NK-92 treated with Interleukin-12 subunit alpha and Interleukin-12 subunit beta, amount 100 ng/mL, for 24 hours (cell line): ENCODE measurements around the gene TRMT1.

Experiments used
- DNase-seq: peaks from one replicate; lab custom pipeline; 2025; lab: John Stamatoyannopoulos, UW

The TRMT1 gene

DNA sequence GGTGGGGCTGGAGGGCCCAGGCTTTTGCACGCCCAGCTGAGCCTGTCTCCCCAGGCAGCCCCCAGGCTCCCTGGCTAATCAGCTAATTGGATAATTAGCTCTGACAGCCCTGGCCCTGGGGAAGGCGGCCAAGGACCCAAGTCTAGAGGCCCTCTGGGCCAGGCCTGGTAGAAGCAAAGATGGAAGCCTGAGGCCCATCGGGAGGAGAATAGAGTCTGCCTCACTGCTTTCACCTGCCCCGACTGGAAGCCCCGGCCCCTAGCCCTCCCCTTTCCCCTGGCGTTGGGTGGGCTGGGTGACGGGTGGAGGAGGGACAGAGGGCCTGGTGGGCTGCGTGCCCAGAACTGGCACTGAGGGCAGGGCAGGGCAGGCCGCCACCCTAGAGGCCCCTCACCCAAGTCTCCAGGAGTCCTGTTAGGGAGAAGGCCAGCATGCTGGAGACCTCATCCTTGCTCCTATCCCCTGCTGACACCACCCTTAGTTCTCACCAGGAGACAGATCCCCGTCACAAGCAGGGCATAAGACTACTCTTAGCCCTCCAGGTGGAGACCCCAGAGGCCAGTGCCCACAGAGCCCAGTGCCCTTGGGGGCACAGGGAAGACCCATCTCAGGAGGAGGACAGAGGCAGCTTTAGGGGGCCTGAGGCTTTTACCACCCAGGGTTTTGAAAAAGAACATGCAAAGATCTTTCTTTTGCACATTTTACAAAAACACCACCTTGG, 25.9 kb downstream of the TRMT1 start:
- DNase-seq = no peak

DNA sequence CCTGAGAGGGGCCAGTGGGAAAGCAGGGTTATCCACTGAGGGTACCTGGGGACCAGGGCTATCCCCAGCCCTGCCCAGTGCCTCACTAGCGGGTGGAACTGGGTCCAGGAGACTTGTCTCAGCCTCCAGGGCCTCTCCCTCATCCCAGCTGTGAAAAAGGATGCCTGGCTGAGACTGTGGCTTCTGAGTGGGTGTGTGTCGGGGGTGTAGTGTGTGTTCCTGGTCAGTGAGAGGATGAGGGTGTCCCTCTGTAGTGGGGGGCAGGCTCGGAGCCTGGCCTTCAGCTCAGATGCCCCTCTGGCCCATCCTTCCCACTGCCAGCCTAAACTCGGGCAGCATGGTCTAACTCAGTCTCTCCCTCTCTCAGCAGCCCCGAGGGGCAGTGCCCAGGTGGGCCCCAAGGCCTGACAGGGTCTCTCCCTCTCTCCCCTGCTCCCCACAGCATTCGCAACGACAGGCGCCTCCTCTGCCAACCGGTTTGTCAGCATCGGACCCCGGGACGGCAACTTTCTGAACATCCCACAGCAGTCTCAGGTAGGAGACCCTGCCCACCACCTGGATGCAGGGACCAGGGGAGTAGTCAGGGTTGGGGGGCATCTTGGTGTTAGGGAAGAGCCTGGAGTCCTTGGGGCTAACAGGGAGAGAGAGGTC, 26.6 kb downstream of the TRMT1 start:
- no peak for DNase-seq

DNA sequence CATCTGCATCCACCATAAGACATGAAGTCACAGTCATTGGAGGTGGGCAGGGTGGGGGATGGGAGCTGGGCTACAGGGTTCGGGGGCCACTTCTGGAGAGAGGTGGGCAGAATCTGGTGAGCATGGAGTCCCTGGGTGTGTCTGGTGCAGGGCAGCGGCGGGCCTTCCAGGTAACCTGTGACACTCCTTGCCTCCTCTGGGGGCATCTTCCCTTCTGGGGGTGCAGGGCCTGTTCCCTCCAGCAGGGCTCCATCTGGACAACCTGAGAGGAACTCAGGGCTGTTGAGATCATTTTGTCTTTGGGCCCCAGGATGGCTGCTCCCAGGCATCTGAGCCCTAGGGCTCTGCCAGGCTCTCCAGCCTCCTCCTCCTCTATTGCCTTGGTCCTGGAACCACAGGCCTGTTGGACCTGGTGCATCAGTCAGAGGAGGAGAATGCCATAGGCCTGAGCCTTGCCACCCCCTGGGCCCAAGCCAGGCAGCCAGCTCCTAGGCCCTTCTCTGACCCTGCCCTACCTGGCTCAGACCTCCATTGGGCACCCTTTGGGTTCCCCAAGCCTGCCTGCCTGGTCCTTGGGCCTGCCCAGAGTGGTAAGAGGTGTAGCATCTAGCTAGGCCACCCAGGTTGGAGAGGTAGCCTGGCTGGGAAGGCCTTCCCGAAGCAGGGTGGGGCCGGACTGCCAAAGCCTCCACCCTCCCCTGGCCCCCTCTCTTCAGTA, 27.2 kb downstream of the TRMT1 start:
- no peak for DNase-seq

DNA sequence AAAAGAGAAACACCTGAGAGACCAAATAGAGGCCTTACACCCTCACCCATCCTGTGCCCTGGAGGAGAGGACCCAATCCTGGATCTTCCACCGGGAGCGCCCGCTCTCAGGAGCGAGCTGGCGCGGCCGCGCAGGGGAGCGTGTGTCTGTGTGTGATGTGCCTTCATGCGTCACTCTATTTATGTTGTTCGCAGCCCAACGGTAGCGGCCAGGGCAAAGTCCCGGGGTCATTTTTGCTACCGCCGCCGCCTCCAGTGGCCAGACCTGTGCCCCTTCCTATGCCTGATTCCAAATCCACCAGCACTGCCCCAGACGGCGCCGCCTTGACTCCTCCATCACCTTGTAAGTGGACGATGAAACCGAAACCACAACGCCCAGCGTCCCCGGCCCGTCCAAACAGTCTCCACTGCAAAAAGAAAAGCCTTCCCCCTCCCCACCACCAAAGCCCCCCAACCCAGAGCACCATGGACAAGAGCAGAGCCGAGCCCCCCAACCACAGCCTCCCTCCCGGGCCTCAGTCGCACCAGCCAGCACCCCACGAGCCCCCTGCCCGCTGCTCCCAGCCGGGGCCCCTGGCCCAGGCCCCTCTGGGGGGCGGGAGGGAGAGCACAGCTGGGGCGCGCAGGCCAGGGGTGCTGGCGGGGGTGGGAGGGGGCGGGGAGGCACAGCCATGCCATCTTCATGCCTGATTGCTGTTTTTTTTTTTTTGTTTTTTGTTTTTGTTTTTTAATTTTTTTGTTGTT, 28.6 kb downstream of the TRMT1 start:
- no peak for DNase-seq

DNA sequence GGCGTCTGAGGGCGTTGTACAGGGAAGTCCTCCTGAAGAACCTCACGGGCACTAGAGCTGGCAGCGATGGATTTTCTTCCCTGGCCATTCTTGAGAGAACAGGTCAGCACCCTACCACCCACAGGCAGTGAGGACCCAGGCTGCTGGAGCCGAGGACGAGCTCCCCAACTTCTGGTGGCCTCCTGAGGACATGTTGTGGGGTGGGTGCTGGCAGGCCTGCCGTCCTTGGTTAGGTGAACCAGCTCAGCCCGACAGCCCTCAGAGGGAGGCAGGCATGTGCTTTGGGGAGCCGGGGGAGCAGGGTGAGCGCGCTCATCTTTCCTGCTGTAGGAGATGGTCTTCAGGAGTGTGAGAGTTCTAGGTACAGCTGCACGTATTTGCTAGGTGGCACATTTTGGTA, 29.2 kb downstream of the TRMT1 start:
- no peak for DNase-seq

DNA sequence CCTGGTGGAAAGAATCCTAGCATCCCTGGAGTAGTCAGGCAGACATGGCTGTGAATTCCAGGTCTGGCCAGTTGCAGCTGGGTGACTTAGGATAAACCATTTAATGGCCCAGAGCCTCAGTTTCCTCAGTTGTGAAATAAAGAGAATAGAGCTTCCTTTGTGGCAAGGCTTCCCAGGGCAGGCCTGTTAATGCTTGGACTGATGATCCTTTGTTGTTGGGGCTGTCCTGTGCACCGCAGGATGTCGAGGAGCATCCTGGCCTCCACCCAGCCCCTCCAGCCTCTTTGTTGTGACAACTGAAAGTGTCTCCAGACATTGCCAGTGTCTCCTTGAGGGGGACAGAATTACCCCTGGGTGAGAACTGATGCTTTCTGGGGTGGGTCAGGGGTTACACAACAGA, 30.2 kb downstream of the TRMT1 start:
- no peak for DNase-seq

DNA sequence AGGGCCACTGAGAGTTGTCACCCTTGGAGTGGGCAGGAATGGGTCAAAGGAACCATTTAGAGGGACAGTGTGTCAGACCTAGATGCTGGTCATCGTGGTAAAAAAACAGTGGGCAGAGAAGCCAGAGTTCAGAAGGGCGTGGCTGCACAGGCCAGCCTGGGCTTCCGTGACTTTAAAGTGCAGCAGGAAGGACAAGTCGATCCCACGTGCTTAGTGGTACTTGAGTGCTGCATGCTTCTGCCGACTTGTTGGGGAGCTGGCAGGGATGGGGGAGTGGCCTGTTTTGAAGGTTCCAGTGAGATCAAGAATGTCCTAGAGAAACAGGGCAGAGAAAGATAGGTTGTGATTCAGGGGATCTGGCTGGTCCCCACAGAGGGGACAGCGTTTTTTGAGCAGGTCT, 30.9 kb downstream of the TRMT1 start:
- no peak for DNase-seq

GRCh38 chr19:13083627-13084026, 32.9 kb downstream of the TRMT1 start:
- DNase-seq = no peak

GRCh38 chr19:13083008-13083404, 33.5 kb downstream of the TRMT1 start:
- DNase-seq = no peak

GRCh38 chr19:13082192-13083007, 34.1 kb downstream of the TRMT1 start:
- DNase-seq = no peak

GRCh38 chr19:13079542-13079986, 37.0 kb downstream of the TRMT1 start:
- DNase-seq = no peak

DNA sequence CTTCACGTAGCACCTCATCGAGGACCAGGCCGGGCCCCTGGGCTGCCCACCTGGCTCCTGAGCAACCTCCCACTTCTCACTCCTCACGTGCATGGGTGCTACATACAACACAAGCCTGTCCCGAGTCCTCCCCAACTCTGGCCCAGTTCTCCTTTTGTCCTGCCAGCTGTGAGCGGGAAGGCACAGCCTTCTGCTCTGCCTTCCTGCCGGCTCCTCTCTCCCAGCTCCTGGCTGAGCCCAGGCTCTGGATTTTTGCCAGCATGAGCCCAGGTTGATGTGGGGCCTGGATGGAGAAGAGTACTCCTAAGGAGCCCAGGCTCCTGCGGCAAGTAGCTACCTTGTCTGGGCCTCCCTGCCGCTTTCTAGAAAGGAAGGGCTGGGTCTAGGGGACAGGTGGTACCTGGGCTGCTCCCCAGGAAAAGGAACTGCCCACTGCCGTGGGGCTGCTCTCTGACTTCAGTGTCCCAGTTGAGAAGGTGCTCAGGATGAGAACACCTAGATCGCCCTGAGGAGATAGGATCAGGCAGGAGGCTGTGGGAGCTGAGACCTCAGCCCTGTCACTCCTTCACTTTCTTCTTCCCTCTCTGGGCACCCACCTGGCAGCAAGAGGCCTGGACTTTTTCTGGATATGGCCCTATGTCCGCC, 37.5 kb downstream of the TRMT1 start:
- DNase-seq = no peak

DNA sequence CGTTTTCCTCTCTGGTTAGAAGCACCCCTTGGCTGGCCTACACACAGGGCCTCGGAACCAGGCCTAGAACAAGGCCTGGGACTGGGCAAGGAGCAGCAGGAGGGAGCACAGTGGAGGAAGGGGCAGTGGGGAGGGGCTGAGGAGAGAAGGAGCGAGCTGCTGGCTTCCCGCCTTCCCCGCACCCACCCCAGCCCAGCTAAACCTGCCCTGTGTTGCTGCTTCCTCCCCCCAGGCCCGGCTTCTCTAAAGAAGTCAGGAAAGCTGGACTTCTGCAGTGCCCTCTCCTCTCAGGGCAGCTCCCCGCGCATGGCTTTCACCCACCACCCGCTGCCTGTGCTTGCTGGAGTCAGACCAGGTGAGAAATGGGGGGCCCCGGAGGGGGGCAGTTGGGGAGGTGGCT, 38.2 kb downstream of the TRMT1 start:
- DNase-seq = no peak

DNA sequence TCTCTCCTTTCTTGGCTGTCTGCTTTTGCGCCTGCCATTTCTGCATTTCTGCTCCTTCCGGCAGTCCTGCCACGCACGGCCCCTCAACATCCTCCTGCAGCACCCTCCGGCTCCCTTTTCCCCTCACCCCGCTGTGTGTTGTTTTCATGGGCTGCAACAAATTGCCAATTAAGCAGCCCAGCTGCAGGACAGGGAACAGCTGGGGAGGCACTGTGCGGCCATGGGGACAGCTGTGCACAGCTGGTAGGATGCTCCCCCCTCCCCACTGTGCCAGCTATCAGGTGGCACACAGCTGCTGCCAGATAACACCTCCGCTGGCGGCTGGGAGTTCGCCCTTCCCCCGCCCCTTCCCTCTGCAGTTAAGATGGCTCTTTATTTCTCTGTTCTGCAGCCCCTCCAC, 39.3 kb downstream of the TRMT1 start:
- DNase-seq = no peak

DNA sequence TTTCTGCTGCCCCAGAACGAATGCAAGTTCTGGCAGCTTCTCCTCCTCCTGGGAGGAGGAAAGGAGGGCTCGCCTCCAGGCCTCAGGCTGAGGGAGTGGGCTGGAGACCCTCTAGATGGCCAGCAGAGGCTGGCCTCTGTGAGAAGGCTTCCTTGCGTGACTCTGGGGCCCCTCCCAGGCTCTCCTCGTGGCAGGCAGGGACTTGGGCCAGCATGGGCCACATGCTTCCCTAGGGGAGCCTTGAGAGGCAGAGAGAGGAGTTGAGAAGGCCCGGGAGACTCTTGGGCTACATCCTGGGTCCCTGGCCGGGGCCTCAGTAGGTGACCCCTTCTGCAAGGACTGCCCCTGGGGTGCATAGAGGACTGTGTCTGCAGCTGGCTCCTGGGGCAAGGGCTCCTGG, 39.8 kb downstream of the TRMT1 start:
- DNase-seq = no peak

DNA sequence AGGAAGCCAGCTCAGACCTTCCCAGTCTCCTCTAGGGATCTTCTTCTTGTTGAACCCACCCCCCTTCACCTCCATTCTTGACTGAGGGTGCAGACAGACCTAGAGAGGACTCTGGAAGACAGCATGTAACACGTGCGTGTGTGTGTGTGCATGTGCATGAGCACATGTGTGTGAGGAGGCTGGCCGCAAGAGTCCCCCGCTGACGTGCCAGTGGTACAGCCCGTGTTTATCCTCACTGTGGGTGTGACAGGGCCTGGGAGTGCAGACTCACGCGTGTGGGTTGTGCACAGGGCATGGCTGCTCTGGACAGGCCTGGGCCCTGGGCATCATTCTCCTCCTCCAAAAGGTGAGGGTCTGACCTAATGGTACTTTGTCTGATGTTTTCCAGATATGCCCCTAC, 40.2 kb downstream of the TRMT1 start:
- no peak for DNase-seq

- DNase-seq = no peak
Measured at GRCh38 chr19:13074378-13074777, 42.2 kb downstream of the TRMT1 start.

DNA sequence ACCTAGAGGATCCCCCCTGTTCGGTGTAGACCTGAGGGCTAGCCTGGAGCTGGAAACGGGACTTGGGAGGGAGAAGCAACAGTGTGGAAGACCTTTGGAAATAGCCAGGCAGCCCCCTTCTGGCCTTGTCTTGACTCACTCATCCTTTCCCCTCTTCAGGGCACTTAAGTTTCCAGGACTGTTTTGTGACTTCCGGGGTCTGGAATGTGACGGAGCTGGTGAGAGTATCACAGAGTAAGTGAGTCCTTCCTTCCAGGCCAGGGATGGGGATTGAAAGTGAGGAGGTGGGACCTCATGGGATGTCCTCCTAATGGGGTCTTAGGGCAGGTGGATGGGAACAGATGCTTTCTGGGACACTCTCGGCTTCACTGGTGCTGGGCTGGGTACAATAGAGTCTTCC, 43.3 kb downstream of the TRMT1 start:
- no peak for DNase-seq

GRCh38 chr19:13072188-13072908, 44.2 kb downstream of the TRMT1 start:
- DNase-seq = no peak

DNA sequence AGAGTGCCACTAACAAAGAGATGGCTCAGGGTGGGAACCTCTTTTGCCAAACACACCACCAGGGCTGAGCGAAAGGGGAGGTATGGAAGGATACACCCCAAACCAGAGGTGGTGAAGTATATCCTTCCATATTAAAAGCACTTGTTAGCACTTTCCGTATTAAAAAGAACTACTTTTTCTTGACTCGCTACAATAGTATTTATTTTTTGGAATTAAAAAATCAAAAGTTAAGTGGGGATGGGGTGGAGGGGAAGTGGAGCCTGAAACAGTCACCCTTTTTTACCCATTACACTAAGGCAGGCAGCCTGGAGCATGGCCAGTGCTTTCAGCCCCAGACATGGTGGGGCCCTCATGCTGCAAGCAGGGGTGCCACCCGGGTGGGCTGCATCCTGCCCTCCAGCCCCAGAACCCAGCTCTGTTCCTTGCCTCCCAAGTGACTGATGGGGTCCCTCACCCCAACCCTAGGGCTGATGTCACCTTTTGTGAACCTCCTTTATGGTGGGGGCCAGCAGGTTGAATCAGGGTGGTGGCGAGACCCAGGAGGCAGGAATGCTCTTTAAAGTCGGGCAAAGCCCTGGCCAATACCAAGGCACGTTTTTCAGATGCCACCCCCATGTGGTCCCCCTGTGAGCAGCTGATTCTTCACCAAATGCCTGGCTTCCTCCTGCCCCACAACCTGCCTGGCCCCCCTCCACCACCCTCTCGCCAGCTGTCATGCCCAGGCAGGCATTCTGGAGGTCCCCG, 44.9 kb downstream of the TRMT1 start:
- DNase-seq = no peak
